ENCODE measurements around the gene ZNHIT3.

The ZNHIT3 gene

DNA sequence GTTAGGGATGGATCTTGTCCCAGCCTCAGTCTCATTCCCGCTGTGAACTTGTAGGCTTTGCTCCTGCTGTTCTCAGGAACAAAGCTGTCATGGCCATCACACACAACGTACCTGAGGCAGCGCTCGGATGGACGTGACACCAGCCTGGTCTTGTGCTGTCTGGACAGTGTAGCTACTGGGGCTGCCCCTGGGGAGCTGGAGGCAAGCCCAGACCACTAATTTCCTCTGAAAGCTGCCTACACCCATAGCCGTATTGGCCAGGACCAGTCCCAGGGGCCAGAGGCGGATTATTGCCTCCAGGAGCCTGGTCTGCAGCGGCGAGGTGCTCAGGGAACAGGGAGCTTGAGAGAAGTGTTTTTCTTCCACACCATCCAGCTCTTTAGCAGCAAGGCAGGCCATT is 11.7 kb downstream of the ZNHIT3 start:
- TF ChIP-seq, protein P1, sequence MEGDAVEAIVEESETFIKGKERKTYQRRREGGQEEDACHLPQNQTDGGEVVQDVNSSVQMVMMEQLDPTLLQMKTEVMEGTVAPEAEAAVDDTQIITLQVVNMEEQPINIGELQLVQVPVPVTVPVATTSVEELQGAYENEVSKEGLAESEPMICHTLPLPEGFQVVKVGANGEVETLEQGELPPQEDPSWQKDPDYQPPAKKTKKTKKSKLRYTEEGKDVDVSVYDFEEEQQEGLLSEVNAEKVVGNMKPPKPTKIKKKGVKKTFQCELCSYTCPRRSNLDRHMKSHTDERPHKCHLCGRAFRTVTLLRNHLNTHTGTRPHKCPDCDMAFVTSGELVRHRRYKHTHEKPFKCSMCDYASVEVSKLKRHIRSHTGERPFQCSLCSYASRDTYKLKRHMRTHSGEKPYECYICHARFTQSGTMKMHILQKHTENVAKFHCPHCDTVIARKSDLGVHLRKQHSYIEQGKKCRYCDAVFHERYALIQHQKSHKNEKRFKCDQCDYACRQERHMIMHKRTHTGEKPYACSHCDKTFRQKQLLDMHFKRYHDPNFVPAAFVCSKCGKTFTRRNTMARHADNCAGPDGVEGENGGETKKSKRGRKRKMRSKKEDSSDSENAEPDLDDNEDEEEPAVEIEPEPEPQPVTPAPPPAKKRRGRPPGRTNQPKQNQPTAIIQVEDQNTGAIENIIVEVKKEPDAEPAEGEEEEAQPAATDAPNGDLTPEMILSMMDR (conservative IDR thresholded peaks at IDR 0.05; ENCODE audit: low read depth): no peak
- ChIA-PET CTCF (no interaction called here), POLR2A (ENCODE audit: low non-redundant PET) (no interaction called here)
- no peak for DNase-seq (ENCODE audit: low spot score)
- H3K27ac ChIP-seq: peak overlapping the region; percentile 40

DNA sequence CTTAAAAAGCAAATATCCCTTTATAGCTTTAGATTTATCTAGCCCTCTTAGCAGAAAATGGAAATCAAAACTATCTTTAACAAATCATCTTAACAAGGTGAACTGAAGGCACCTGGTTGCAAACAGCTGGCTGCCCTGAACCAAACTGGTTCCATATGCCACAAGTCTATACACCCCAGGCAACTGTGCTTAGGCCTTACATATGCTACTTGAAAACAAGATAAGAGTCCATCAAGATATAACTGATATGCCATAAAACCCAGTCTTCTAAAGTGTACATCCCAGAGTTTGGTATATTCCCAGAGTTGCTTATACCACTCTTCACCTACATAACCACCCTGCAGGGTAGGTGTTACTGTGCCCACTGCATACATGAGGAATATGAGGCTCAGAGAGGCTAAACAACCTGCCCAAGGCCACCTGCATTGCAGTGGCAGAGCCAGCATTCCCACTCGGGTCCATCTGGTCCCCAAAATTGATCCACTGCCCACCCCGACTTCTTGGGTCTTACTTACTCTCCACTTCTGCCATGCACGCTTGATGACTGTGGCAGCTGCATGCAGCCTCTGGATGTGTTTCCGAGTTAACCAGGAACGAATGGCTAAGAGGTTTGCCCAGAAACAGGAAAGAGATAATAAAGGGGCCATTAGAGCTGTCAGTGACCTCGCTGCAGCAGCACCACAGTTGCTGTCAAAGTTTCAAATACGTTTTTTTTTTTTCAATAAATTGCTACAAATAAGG is 12.2 kb downstream of the ZNHIT3 start:
- POLR2A ChIA-PET (ENCODE audit: low non-redundant PET): no interaction called here
- no peak for DNase-seq (ENCODE audit: low spot score)
- peak overlapping the region; percentile 40; the same call in 1 of the 2 replicates for H3K27ac ChIP-seq
- CTCF ChIA-PET: no interaction called here
- TF ChIP-seq, protein P1 (conservative IDR thresholded peaks at IDR 0.05; ENCODE audit: low read depth): no peak

DNA sequence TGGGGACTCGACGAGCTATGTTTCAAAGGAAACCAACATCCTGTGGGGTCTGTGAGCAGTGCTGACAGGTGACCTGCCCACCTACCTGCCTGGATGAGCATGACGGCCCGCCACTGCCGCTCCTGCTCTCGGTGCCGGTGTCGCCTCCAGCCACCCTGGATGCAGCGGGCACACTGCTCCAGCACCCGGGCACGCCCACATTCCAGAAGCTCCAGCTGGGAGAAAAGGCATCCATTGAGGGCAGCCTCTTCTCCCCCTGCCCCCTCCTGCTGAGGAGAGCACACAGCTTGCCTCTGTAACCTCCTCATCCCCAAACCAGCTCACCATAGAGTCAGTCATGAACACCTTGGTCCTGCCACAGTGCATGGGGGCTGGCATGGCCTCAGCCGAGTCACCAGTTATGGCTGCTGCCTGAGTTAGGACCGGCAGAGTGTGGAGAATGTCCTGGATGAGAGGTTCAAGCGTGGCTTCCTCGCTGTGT is 14.3 kb downstream of the ZNHIT3 start:
- no peak for DNase-seq (ENCODE audit: low spot score)
- peak overlapping the region; percentile 34 for H3K27ac ChIP-seq
- ChIA-PET POLR2A (ENCODE audit: low non-redundant PET) (no interaction called here), CTCF (no interaction called here)
- TF ChIP-seq, protein P1 (conservative IDR thresholded peaks at IDR 0.05; ENCODE audit: low read depth): no peak

DNA sequence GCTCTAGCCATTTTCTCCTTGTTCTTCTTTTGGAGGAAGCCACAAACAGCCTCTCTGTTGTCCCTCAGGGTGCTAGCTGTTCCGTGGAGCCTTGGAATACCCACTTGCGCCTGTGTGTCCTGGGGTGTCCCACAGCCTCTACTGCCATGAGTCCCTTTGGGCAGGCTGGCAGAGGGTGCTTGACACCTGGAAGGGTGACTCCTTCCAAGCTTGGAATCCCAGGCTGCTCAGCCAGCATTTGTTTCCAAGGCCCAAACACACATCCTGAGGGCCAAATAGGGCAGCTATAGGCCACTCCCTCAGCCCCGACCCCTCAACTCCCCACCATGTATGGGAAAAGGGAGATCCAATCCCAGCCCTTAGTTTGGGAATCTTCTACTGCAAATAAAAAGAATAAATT is 14.9 kb downstream of the ZNHIT3 start:
- CTCF ChIA-PET: no interaction called here
- peak overlapping the region; percentile 34 for H3K27ac ChIP-seq
- TF ChIP-seq, protein P1 (conservative IDR thresholded peaks at IDR 0.05; ENCODE audit: low read depth): no peak
- POLR2A ChIA-PET (ENCODE audit: low non-redundant PET): no interaction called here
- no peak for DNase-seq (ENCODE audit: low spot score)

DNA sequence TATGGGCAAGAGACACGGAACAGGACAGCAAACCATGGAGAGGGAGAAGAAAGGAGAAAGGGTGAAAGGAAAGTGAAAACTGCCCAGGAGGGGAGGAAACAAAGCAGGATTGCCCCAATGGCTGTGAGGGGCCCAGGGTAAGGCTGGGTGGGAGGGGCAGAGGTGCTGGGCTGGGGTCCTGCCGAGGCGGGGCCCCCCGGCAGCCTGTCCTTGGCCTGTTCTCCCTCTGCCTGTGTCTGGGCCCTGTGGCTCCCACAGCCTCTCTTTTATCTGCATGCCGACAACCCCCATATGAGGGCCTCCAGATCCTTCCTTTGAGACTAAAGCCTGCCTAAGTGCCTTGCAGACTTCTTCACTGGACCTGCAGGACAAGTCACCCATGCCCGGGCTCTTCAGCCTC is 15.5 kb downstream of the ZNHIT3 start:
- H3K27ac ChIP-seq: peak overlapping the region; percentile 34
- CTCF ChIA-PET: no interaction called here
- no peak for DNase-seq (ENCODE audit: low spot score)
- TF ChIP-seq, protein P1 (conservative IDR thresholded peaks at IDR 0.05; ENCODE audit: low read depth): no peak
- POLR2A ChIA-PET (ENCODE audit: low non-redundant PET): no interaction called here

DNA sequence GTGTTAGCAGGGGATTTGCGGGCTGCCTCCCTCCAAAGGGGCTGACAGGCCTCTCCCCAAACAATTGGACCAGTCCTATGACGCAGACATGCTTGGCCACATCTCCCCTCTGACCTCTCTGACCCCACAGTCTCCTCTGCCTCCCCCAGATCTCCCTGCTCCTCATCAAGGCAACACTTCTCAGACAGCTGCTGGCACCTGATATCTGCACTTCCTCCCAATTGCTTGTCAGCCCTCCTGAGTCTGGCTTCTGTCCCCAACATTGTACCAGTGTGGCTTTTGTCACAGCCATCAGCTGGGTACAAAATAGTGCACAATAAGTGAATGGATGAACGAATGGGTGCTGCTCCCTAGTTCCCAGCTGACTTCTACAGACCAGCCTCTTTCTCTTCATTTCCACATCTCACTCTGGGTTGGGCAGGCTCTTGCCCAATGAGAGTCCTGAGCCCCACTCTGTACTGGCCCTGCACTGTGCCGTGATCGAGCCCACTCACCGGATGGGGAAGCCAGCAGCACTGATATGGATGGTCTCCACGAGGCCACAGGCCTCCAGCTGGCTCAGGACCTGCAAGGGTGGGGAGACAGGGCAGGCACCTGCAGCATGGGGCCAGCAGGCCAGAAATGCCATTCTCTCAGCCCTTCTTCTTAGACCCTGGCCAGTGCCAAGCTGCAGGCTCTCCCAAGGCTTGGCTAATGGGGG is 17.1 kb downstream of the ZNHIT3 start:
- ChIA-PET CTCF (no interaction called here), POLR2A (ENCODE audit: low non-redundant PET) (no interaction called here)
- H3K27ac ChIP-seq: no peak overlapping the region; the same call in 1 of the 2 replicates
- TF ChIP-seq, protein P1 (conservative IDR thresholded peaks at IDR 0.05; ENCODE audit: low read depth): no peak
- DNase-seq (ENCODE audit: low spot score): no peak

Measured in RWPE1 (cell line).